Measurements from ENCODE around the gene RAP1B. TPM values are rescaled to one million over a fixed set of nuclear protein-coding genes. Genes with fewer than 3 reads are reported as not detected.

RAP1B gene
- total and polyA plus RNA-seq, 9 of the 15 experiments (the other 6 are each of a cell fraction or from before 2014, with no cell fraction given), result 107 to 309 (median 170) TPM

GRCh38 chr12:68686595-68687521 is 76.2 kb downstream of the RAP1B start, which contains the start of gene NUP107 (continued):
- TF ChIP-seq, protein P1, sequence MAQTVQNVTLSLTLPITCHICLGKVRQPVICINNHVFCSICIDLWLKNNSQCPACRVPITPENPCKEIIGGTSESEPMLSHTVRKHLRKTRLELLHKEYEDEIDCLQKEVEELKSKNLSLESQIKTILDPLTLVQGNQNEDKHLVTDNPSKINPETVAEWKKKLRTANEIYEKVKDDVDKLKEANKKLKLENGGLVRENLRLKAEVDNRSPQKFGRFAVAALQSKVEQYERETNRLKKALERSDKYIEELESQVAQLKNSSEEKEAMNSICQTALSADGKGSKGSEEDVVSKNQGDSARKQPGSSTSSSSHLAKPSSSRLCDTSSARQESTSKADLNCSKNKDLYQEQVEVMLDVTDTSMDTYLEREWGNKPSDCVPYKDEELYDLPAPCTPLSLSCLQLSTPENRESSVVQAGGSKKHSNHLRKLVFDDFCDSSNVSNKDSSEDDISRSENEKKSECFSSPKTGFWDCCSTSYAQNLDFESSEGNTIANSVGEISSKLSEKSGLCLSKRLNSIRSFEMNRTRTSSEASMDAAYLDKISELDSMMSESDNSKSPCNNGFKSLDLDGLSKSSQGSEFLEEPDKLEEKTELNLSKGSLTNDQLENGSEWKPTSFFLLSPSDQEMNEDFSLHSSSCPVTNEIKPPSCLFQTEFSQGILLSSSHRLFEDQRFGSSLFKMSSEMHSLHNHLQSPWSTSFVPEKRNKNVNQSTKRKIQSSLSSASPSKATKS (CRISPR knock-in tag; IDR thresholded peaks at IDR 0.05), result no peak
- TF ChIP-seq NR2C1 (IDR thresholded peaks at IDR 0.05), result peak; percentile 100
- peak; percentile 100 for TF ChIP-seq NR2C1 (tag; IDR thresholded peaks at IDR 0.05)
- peak; percentile 98 for TF ChIP-seq CXXC5 (CRISPR knock-in tag; IDR thresholded peaks at IDR 0.05)
- peak; percentile 100 for TF ChIP-seq NR2C2 (CRISPR knock-in tag; IDR thresholded peaks at IDR 0.05)
- TF ChIP-seq NR2C2 (tag; IDR thresholded peaks at IDR 0.05), result peak; percentile 100
- TF ChIP-seq PTRF (tag; IDR thresholded peaks at IDR 0.05), result no peak
- no peak for TF ChIP-seq SPI1 (IDR thresholded peaks at IDR 0.05; ENCODE audit: borderline replicate concordance, low read depth, low read length)
- TF ChIP-seq, protein P2, sequence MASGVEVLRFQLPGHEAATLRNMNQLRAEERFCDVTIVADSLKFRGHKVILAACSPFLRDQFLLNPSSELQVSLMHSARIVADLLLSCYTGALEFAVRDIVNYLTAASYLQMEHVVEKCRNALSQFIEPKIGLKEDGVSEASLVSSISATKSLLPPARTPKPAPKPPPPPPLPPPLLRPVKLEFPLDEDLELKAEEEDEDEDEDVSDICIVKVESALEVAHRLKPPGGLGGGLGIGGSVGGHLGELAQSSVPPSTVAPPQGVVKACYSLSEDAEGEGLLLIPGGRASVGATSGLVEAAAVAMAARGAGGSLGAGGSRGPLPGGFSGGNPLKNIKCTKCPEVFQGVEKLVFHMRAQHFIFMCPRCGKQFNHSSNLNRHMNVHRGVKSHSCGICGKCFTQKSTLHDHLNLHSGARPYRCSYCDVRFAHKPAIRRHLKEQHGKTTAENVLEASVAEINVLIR (CRISPR knock-in tag; IDR thresholded peaks at IDR 0.05), result peak; percentile 41; the same call in 1 of the 2 replicates
- peak; percentile 86 for TF ChIP-seq SAP30 (IDR thresholded peaks at IDR 0.05; ENCODE audit: borderline replicate concordance, insufficient read depth, low read depth, low read length, poor library complexity, severe bottlenecking)
- TF ChIP-seq, protein P3, sequence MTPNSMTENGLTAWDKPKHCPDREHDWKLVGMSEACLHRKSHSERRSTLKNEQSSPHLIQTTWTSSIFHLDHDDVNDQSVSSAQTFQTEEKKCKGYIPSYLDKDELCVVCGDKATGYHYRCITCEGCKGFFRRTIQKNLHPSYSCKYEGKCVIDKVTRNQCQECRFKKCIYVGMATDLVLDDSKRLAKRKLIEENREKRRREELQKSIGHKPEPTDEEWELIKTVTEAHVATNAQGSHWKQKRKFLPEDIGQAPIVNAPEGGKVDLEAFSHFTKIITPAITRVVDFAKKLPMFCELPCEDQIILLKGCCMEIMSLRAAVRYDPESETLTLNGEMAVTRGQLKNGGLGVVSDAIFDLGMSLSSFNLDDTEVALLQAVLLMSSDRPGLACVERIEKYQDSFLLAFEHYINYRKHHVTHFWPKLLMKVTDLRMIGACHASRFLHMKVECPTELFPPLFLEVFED (CRISPR knock-in tag; conservative IDR thresholded peaks at IDR 0.05), result no peak
- TF ChIP-seq, protein P4, sequence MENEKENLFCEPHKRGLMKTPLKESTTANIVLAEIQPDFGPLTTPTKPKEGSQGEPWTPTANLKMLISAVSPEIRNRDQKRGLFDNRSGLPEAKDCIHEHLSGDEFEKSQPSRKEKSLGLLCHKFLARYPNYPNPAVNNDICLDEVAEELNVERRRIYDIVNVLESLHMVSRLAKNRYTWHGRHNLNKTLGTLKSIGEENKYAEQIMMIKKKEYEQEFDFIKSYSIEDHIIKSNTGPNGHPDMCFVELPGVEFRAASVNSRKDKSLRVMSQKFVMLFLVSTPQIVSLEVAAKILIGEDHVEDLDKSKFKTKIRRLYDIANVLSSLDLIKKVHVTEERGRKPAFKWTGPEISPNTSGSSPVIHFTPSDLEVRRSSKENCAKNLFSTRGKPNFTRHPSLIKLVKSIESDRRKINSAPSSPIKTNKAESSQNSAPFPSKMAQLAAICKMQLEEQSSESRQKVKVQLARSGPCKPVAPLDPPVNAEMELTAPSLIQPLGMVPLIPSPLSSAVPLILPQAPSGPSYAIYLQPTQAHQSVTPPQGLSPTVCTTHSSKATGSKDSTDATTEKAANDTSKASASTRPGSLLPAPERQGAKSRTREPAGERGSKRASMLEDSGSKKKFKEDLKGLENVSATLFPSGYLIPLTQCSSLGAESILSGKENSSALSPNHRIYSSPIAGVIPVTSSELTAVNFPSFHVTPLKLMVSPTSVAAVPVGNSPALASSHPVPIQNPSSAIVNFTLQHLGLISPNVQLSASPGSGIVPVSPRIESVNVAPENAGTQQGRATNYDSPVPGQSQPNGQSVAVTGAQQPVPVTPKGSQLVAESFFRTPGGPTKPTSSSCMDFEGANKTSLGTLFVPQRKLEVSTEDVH (IDR thresholded peaks at IDR 0.05; ENCODE audit: low read depth, partially characterized antibody), result peak; percentile 96
- TF ChIP-seq ZFP30 (CRISPR knock-in tag; IDR thresholded peaks at IDR 0.05; ENCODE audit: borderline replicate concordance), result no peak
- TF ChIP-seq CTBP1 (IDR thresholded peaks at IDR 0.05; ENCODE audit: borderline replicate concordance), result peak; percentile 90
- no peak for TF ChIP-seq XRCC3 (IDR thresholded peaks at IDR 0.05)
- TF ChIP-seq, protein P5, sequence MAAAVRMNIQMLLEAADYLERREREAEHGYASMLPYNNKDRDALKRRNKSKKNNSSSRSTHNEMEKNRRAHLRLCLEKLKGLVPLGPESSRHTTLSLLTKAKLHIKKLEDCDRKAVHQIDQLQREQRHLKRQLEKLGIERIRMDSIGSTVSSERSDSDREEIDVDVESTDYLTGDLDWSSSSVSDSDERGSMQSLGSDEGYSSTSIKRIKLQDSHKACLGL (CRISPR knock-in tag; IDR thresholded peaks at IDR 0.05; ENCODE audit: borderline replicate concordance, poor library complexity, severe bottlenecking), result no peak
- TF ChIP-seq ZNF77 (CRISPR knock-in tag; IDR thresholded peaks at IDR 0.05), result no peak
- no peak for TF ChIP-seq ATF1 (CRISPR knock-in tag; IDR thresholded peaks at IDR 0.05)
- TF ChIP-seq ATF1 (tag; IDR thresholded peaks at IDR 0.05), result peak; percentile 79
- no peak for TF ChIP-seq ZBTB8A (IDR thresholded peaks at IDR 0.05; ENCODE audit: partially characterized antibody)

Measured in K562 (cell line).